Fibroblast of lung (primary cell): ENCODE data around the gene TCERG1. TPM values are rescaled to one million over a fixed set of nuclear protein-coding genes. Genes with fewer than 3 reads are reported as not detected.

Experiments used
- DNase-seq, 2 donors: peaks; one replicate each; pipeline versions ENCODE4 v3.0.0 to v3.0.0-alpha.2; 2010; ENCODE audit warnings: low read depth in 2 of 2
- H2AFZ ChIP-seq: 2 replicates; pipeline ENCODE4 v1.5.1; 2012; ENCODE audit warnings: low read length, control low read depth, inconsistent platforms
- H3K27ac ChIP-seq: 2 replicates; pipeline ENCODE4 v1.5.1; 2011; ENCODE audit warnings: low read length, control low read depth; ENCODE audit not compliant: insufficient read depth
- H3K27me3 ChIP-seq: 2 replicates; pipeline ENCODE4 v1.5.1; 2011; ENCODE audit warnings: mild to moderate bottlenecking, low read length; ENCODE audit not compliant: control insufficient read depth, insufficient read depth
- H3K36me3 ChIP-seq: 2 replicates; pipeline ENCODE4 v1.5.1; 2011; ENCODE audit warnings: low read length; ENCODE audit not compliant: control insufficient read depth, insufficient read depth
- H3K4me1 ChIP-seq: 2 replicates; pipeline ENCODE4 v1.5.1; 2011; ENCODE audit warnings: low read length; ENCODE audit not compliant: control insufficient read depth, insufficient read depth; ENCODE audit errors: extremely low read depth
- H3K4me2 ChIP-seq: 2 replicates; pipeline ENCODE4 v1.5.1; 2011; ENCODE audit warnings: low read length, control low read depth; ENCODE audit not compliant: insufficient read depth; ENCODE audit errors: extremely low read depth
- H3K4me3 ChIP-seq, 4 experiments: fragments of 200-600 bp in 1 of 4; sonication (generic) in 1 of 4; replicated peaks in 1 of 4; 2 replicates each; pipeline ENCODE4 v1.5.1; 2011 to 2016; ENCODE audit warnings: low read length in 4 of 4, low read depth in 3 of 4, mild to moderate bottlenecking in 3 of 4, control low read depth in 2 of 4, inconsistent platforms in 1 of 4, mixed read lengths in 1 of 4; ENCODE audit not compliant: insufficient read depth in 1 of 4; ENCODE audit errors: control extremely low read depth in 1 of 4
- H3K79me2 ChIP-seq: 2 replicates; pipeline ENCODE4 v1.5.1; 2012; ENCODE audit warnings: mild to moderate bottlenecking, low read length, inconsistent platforms; ENCODE audit not compliant: control insufficient read depth, insufficient read depth
- H3K9ac ChIP-seq: 2 replicates; pipeline ENCODE4 v1.5.1; 2011; ENCODE audit warnings: mild to moderate bottlenecking, low read length, control low read depth; ENCODE audit not compliant: insufficient read depth
- H3K9me3 ChIP-seq: 2 replicates; pipeline ENCODE4 v1.5.1; 2012; ENCODE audit warnings: low read depth, low read length; ENCODE audit not compliant: control insufficient read depth, insufficient read depth
- H4K20me1 ChIP-seq: 2 replicates; pipeline ENCODE4 v1.5.1; 2011; ENCODE audit warnings: low read length; ENCODE audit not compliant: control insufficient read depth, insufficient read depth; ENCODE audit errors: extremely low read depth
- EZH2 ChIP-seq: IDR thresholded peaks from 2 replicates; pipeline ENCODE4 v1.5.1; 2012; ENCODE audit warnings: low read length, control low read depth, mild to moderate bottlenecking; ENCODE audit errors: missing control alignments
- polyA plus RNA-seq, 2 donors: library from polyadenylated mRNA; depleted of rRNA in 1 of 2; stranded (reverse) in 1 of 2; unstranded in 1 of 2; fragments of >200 nt; gene quantifications; 2 replicates each; pipeline ENCODE4 v1.2.1, GENCODE V29; 2011 to 2012; ENCODE audit warnings: missing spikeins in 1 of 2
- total RNA-seq: library from RNA; depleted of rRNA; stranded (reverse); fragments of >200 nt; gene quantifications from 2 replicates; pipeline ENCODE4 v1.2.1, GENCODE V29; 2014
- TF ChIP-seq, protein P1 (sequence below), 2 donors: IDR thresholded peaks in 1 of 2; conservative IDR thresholded peaks in 1 of 2; 1 replicate in 1 of 2; 2 replicates in 1 of 2; pipeline ENCODE4 v1.5.1; 2011 to 2012; ENCODE audit warnings: low read length in 2 of 2, control low read depth in 1 of 2, inconsistent platforms in 1 of 2, low read depth in 1 of 2, mild to moderate bottlenecking in 1 of 2

The TCERG1 gene
- total and polyA plus RNA-seq, 2 donors (not counting 1 experiment from before 2014, with no cell fraction given), result 27.2 to 32.3 TPM

DNA sequence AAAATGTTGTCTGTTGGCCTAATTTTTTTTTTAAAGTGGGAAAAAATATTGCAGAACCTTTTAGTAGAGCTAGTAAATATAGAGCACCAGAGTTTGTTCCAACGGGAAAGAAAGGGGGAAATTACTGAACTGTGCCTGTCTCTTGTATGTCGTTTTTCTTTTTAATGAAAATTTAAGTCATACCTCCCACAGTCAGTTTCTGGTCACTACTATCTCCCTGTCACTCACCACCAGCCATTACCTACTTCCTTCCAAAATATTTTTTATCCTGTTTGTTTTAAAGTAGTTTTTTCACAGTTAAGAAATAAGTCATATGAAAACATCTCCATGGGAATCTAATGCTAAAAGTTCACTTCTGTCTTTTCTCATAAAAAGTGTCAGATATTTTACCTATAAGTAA, 47.5 kb downstream of the TCERG1 start:
- peaks cover 1% of the 10 kb centered on the region for H3K36me3 ChIP-seq
- H3K4me3 ChIP-seq, result no peak overlapping the region
- H3K4me2 ChIP-seq, result no peak overlapping the region
- no peaks in the 10 kb centered on the region for H3K27me3 ChIP-seq
- H3K4me1 ChIP-seq, result no peaks in the 10 kb centered on the region
- no peak for TF ChIP-seq EZH2
- TF ChIP-seq, protein P1, sequence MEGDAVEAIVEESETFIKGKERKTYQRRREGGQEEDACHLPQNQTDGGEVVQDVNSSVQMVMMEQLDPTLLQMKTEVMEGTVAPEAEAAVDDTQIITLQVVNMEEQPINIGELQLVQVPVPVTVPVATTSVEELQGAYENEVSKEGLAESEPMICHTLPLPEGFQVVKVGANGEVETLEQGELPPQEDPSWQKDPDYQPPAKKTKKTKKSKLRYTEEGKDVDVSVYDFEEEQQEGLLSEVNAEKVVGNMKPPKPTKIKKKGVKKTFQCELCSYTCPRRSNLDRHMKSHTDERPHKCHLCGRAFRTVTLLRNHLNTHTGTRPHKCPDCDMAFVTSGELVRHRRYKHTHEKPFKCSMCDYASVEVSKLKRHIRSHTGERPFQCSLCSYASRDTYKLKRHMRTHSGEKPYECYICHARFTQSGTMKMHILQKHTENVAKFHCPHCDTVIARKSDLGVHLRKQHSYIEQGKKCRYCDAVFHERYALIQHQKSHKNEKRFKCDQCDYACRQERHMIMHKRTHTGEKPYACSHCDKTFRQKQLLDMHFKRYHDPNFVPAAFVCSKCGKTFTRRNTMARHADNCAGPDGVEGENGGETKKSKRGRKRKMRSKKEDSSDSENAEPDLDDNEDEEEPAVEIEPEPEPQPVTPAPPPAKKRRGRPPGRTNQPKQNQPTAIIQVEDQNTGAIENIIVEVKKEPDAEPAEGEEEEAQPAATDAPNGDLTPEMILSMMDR (conservative IDR thresholded peaks at IDR 0.05 in 1 of 2, IDR thresholded peaks at IDR 0.05 in 1 of 2; ENCODE audit: low read depth in 1 of 2, low read length in 2 of 2), result no peak
- no peak overlapping the region for H3K9ac ChIP-seq
- no peaks in the 10 kb centered on the region for H3K9me3 ChIP-seq
- DNase-seq, result no peak
- H2AFZ ChIP-seq, result no peak overlapping the region
- H3K27ac ChIP-seq, result no peak overlapping the region
- no peaks in the 10 kb centered on the region for H4K20me1 ChIP-seq
- no peaks in the 10 kb centered on the region for H3K79me2 ChIP-seq

DNA sequence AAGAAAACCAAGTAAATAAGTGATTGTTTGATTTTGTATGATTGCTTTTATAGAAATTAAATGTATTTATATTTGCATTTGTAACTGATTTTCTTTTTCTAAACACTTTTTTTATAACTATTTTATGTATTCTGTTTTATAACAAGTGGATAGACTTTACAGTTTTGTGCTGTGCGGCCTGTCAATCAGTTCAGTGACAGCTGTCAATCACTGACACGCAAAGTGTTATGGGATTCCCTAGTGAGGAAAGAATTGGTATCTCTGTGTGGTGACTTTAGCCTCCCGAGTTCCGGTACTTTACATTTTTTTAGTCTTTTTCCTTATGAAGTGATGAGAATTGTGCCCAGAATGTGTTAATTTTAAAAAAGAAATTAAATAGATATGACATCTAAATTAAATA, 52.5 kb downstream of the TCERG1 start:
- no peak for DNase-seq
- no peaks in the 10 kb centered on the region for H3K27me3 ChIP-seq
- H3K4me1 ChIP-seq, result no peaks in the 10 kb centered on the region
- no peaks in the 10 kb centered on the region for H4K20me1 ChIP-seq
- H3K36me3 ChIP-seq, result peaks cover 3% of the 10 kb centered on the region
- H3K79me2 ChIP-seq, result no peaks in the 10 kb centered on the region
- TF ChIP-seq, protein P1 (conservative IDR thresholded peaks at IDR 0.05 in 1 of 2, IDR thresholded peaks at IDR 0.05 in 1 of 2; ENCODE audit: low read depth in 1 of 2, low read length in 2 of 2), result no peak
- TF ChIP-seq EZH2, result no peak
- H3K9ac ChIP-seq, result no peak overlapping the region
- no peak overlapping the region for H3K4me2 ChIP-seq
- H3K9me3 ChIP-seq, result no peaks in the 10 kb centered on the region
- H3K27ac ChIP-seq, result no peak overlapping the region
- no peak overlapping the region for H2AFZ ChIP-seq
- H3K4me3 ChIP-seq, result no peak overlapping the region

DNA sequence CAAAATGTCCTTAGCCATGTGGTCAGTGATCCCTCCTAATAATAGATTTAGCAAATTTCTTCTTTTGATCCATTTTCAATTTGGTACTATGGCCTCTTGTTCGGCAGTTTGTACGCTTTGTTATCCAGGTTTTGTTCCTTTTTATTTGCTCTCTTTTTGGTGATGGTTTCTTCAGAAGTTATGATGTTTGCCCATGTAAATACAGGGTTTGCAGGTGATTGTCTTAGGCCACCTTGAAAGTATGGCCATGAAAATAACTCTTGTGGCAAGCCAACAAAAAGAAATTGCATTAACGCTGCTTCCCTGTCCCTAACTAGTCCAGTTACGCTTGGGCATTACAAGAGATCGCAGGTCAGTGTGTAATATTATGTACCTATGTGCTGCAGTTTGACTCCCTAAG, 60.3 kb downstream of the TCERG1 start:
- Histone ChIP-seq H3K27me3 (no peaks in the 10 kb centered on the region), H3K9me3 (no peaks in the 10 kb centered on the region), H2AFZ (no peak overlapping the region), H4K20me1 (no peaks in the 10 kb centered on the region), H3K9ac (no peak overlapping the region), H3K4me3 (no peak overlapping the region), H3K36me3 (peaks cover 8% of the 10 kb centered on the region), H3K4me1 (no peaks in the 10 kb centered on the region), H3K79me2 (no peaks in the 10 kb centered on the region), H3K27ac (no peak overlapping the region), H3K4me2 (no peak overlapping the region)
- no peak for DNase-seq
- no peak for TF ChIP-seq EZH2
- TF ChIP-seq, protein P1 (conservative IDR thresholded peaks at IDR 0.05 in 1 of 2, IDR thresholded peaks at IDR 0.05 in 1 of 2; ENCODE audit: low read depth in 1 of 2, low read length in 2 of 2), result no peak
